B cell (primary cell): ENCODE results near the gene RALB. TPM values are rescaled to one million over a fixed set of nuclear protein-coding genes. Genes with fewer than 3 reads are reported as not detected.

Experiments
- ATAC-seq: fragments of 200-7000 bp; cut with Tn5 transposase; one replicate; pipeline ENCODE4 v1.10.0; 2021; ENCODE audit warnings: low read depth, mild to moderate bottlenecking, moderate number of reproducible peaks, moderate library complexity
- CTCF ChIA-PET: fragments of 350-600 bp; sonication (Branson Sonifier 250); formaldehyde crosslinking; loops from one replicate; lab custom pipeline; 2021; ENCODE audit warnings: antibody characterized with exemption, inconsistent platforms; lab: Charles Lee
- POLR2A ChIA-PET: fragments of 350-600 bp; sonication (Branson Sonifier 250); formaldehyde crosslinking; loops from one replicate; lab custom pipeline; 2021; ENCODE audit warnings: antibody characterized with exemption; lab: Charles Lee
- DNase-seq: peaks from one replicate; pipeline ENCODE4 v3.0.0; 2013
- H2AFZ ChIP-seq: 2 replicates; pipeline ENCODE4 v1.6.1; 2012; ENCODE audit warnings: mild to moderate bottlenecking, low read depth, low read length; ENCODE audit not compliant: insufficient read depth, poor library complexity, severe bottlenecking
- H3K27ac ChIP-seq, 2 donors: 1 replicate in 1 of 2; 2 replicates in 1 of 2; pipeline ENCODE4 v1.5.1; 2012 to 2013; ENCODE audit warnings: low read length in 2 of 2, mild to moderate bottlenecking in 2 of 2, moderate library complexity in 1 of 2
- H3K27me3 ChIP-seq, 4 experiments: fragments of 200-600 bp in 1 of 4; sonication (generic) in 1 of 4; replicated peaks in 1 of 4; 1 replicate in 2 of 4; 2 replicates in 2 of 4; pipeline versions ENCODE4 v1.6.1 to v1.7.0; 2013 to 2016; ENCODE audit warnings: low read length in 3 of 4, mild to moderate bottlenecking in 2 of 4, mixed read lengths in 1 of 4, moderate library complexity in 1 of 4; ENCODE audit not compliant: insufficient read depth in 4 of 4, control insufficient read depth in 3 of 4; ENCODE audit errors: control extremely low read depth in 1 of 4
- H3K36me3 ChIP-seq, 2 experiments: replicated peaks in 1 of 2; 1 replicate in 1 of 2; 2 replicates in 1 of 2; pipeline versions ENCODE4 v1.6.1 to v1.7.1; 2013; ENCODE audit warnings: low read length in 1 of 2; ENCODE audit not compliant: insufficient read depth in 2 of 2, control insufficient read depth in 1 of 2; ENCODE audit errors: control extremely low read depth in 1 of 2, extremely low read depth in 1 of 2
- H3K4me1 ChIP-seq, 2 donors: fragments of 200-600 bp in 1 of 2; sonication (generic) in 1 of 2; 1 replicate in 1 of 2; 2 replicates in 1 of 2; pipeline versions ENCODE4 v1.5.1 to v1.6.1; 2013 to 2017; ENCODE audit warnings: low read length in 2 of 2; ENCODE audit not compliant: control insufficient read depth in 2 of 2, insufficient read depth in 2 of 2
- H3K4me2 ChIP-seq: replicated peaks from 2 replicates; pipeline ENCODE3; 2012; ENCODE audit warnings: mild to moderate bottlenecking, low read depth, low read length; ENCODE audit not compliant: poor library complexity, severe bottlenecking
- H3K4me3 ChIP-seq, 5 experiments: fragments of 200-600 bp in 1 of 5; sonication (generic) in 1 of 5; 1 replicate in 3 of 5; 2 replicates in 2 of 5; pipeline versions ENCODE4 v1.5.1 to v1.7.0; 2011 to 2016; ENCODE audit warnings: low read length in 4 of 5, mild to moderate bottlenecking in 4 of 5, low read depth in 2 of 5, control low read depth in 1 of 5, moderate library complexity in 1 of 5; ENCODE audit not compliant: insufficient read depth in 1 of 5; ENCODE audit errors: control extremely low read depth in 1 of 5, extremely low read depth in 1 of 5
- H3K79me2 ChIP-seq: fragments of 200-600 bp; sonication (generic); one replicate; pipeline ENCODE4 v1.6.0; 2016; ENCODE audit warnings: low read length; ENCODE audit not compliant: control insufficient read depth, insufficient read depth
- H3K9ac ChIP-seq: fragments of 200-600 bp; sonication (generic); 2 replicates; pipeline ENCODE4 v1.6.1; 2017; ENCODE audit warnings: mild to moderate bottlenecking, low read length, moderate library complexity
- H3K9me3 ChIP-seq, 3 donors: one replicate each; pipeline versions ENCODE4 v1.6.1 to v1.7.1; 2013; ENCODE audit warnings: low read length in 2 of 3; ENCODE audit not compliant: control insufficient read depth in 2 of 3, insufficient read depth in 1 of 3; ENCODE audit errors: control extremely low read depth in 1 of 3
- H4K20me1 ChIP-seq: 2 replicates; pipeline ENCODE4 v1.6.0; 2012; ENCODE audit warnings: mild to moderate bottlenecking, low read length; ENCODE audit not compliant: insufficient read depth, control insufficient read depth, poor library complexity, severe bottlenecking
- H3K27ac Mint-ChIP-seq: one replicate; pipeline ENCODE4 v1.8.0; 2021; ENCODE audit warnings: mixed read lengths
- H3K27me3 Mint-ChIP-seq: one replicate; pipeline ENCODE4 v1.8.0; 2021; ENCODE audit warnings: mixed read lengths
- H3K4me1 Mint-ChIP-seq: one replicate; pipeline ENCODE4 v1.8.0; 2021; ENCODE audit warnings: mixed read lengths
- H3K4me3 Mint-ChIP-seq: one replicate; pipeline ENCODE4 v1.8.0; 2021; ENCODE audit warnings: mixed read lengths
- H3K9me3 Mint-ChIP-seq: one replicate; pipeline ENCODE4 v1.8.0; 2022; ENCODE audit warnings: mixed read lengths; ENCODE audit not compliant: insufficient read depth
- EZH2 ChIP-seq: IDR thresholded peaks from 2 replicates; pipeline ENCODE4 v1.6.1; 2012; ENCODE audit warnings: borderline replicate concordance, low read depth, mild to moderate bottlenecking, moderate library complexity, low read length; ENCODE audit not compliant: insufficient read depth, poor library complexity, severe bottlenecking
- WGBS: methylation state at CpG from one replicate; pipeline ENCODE4 v1.1.5; 2013; ENCODE audit warnings: missing lambda C conversion rate; ENCODE audit not compliant: insufficient coverage; 5-methylcytosine and 5-hydroxymethylcytosine counted together
- intact Hi-C: fragments of 100-400 bp; cut with micrococcal nuclease; formaldehyde crosslinking; loops from one replicate; pipeline ENCODE4 v1.10.0; 2022
- polyA plus RNA-seq: library from polyadenylated mRNA; depleted of rRNA; stranded (reverse); fragments of >200 nt; gene quantifications from 2 replicates; pipeline ENCODE4 v1.2.3, GENCODE V29; 2012
- total RNA-seq, 2 donors: library from RNA; stranded (reverse); fragments of 120-200 nt in 1 of 2; gene quantifications; 1 replicate in 1 of 2; 2 replicates in 1 of 2; pipeline versions ENCODE4 v1.2.3 to v1.2.4, GENCODE V29; 2013 to 2022
- TF ChIP-seq, protein P1 (sequence below): fragments of 200-600 bp; IDR thresholded peaks from one replicate; pipeline ENCODE4 v1.8.0; 2022; ENCODE audit warnings: antibody characterized with exemption, mild to moderate bottlenecking

Gene RALB
- total and polyA plus RNA-seq, 2 donors (not counting 1 experiment from before 2014, with no cell fraction given): 19.3 to 35.9 TPM

- POLR2A ChIA-PET: no interaction called here
- H3K79me2 ChIP-seq: peaks cover 26% of the 10 kb centered on the region
- Mint-ChIP-seq H3K4me1 (peaks cover 53% of the 10 kb centered on the region), H3K27ac (no peak overlapping the region), H3K4me3 (peak overlapping the region; percentile 50), H3K27me3 (no peaks in the 10 kb centered on the region), H3K9me3 (no peaks in the 10 kb centered on the region)
- ATAC-seq (no peak), DNase-seq (no peak)
- TF ChIP-seq, protein P1, sequence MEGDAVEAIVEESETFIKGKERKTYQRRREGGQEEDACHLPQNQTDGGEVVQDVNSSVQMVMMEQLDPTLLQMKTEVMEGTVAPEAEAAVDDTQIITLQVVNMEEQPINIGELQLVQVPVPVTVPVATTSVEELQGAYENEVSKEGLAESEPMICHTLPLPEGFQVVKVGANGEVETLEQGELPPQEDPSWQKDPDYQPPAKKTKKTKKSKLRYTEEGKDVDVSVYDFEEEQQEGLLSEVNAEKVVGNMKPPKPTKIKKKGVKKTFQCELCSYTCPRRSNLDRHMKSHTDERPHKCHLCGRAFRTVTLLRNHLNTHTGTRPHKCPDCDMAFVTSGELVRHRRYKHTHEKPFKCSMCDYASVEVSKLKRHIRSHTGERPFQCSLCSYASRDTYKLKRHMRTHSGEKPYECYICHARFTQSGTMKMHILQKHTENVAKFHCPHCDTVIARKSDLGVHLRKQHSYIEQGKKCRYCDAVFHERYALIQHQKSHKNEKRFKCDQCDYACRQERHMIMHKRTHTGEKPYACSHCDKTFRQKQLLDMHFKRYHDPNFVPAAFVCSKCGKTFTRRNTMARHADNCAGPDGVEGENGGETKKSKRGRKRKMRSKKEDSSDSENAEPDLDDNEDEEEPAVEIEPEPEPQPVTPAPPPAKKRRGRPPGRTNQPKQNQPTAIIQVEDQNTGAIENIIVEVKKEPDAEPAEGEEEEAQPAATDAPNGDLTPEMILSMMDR: no peak
- no peak for TF ChIP-seq EZH2
- H2AFZ ChIP-seq: no peak overlapping the region
- H4K20me1 ChIP-seq: peaks cover 8% of the 10 kb centered on the region
- H3K9ac ChIP-seq: no peak overlapping the region
- peaks cover 0 to 9% (median 2%) of the 10 kb centered on the region in 3 donors for H3K9me3 ChIP-seq
- no peak overlapping the region for H3K4me3 ChIP-seq
- no peak overlapping the region for H3K27ac ChIP-seq
- H3K27me3 ChIP-seq: no peaks in the 10 kb centered on the region
- H3K4me2 ChIP-seq: no peak overlapping the region
- H3K36me3 ChIP-seq: peaks cover 0 to 2% of the 10 kb centered on the region in 2 experiments
- intact Hi-C loops: no loop called here
- peaks cover 26 to 37% of the 10 kb centered on the region in 2 donors for H3K4me1 ChIP-seq
- 95% methylated on average over 7 of the region's 9 CpGs for WGBS
- CTCF ChIA-PET: interaction anchor here (1.0 kb wide), 1 partner anchor 51 kb away, joined by 3 read pairs; no protein-coding TSS in a partner anchor
These were observed 27.0 kb upstream of the RALB start for GRCh38 chr2:120225549-120226065.

DNA sequence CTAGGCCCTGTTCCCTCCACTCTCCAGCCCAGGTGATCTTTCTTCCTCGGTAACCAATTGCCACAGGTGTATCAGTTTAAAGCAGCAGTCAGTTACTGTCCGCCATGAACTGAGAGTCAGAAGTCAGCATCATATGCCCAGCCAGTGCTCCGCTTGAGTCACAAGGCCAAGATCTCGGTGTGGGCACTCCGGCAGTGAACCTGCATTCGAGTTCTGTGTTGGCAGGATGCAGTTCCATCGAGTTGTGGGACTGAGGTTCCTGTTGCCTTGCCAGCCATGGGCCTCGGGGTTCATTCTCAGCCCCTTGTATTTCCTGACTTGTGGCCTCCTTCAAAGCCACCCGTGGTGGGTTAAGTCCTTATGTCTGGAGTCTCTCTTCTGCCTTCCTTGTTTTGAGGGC lies 26.3 kb upstream of the RALB start:
- Histone ChIP-seq H3K4me1 (peaks cover 31 to 39% of the 10 kb centered on the region in 2 donors), H2AFZ (no peak overlapping the region), H3K27me3 (no peaks in the 10 kb centered on the region), H3K9me3 (peaks cover 0 to 9% (median 2%) of the 10 kb centered on the region in 3 donors), H3K36me3 (no peaks in the 10 kb centered on the region), H3K79me2 (peaks cover 33% of the 10 kb centered on the region), H3K4me2 (no peak overlapping the region), H3K9ac (no peak overlapping the region), H4K20me1 (peaks cover 8% of the 10 kb centered on the region), H3K4me3 (no peak overlapping the region), H3K27ac (no peak overlapping the region)
- Mint-ChIP-seq H3K4me3 (no peak overlapping the region), H3K4me1 (peaks cover 53% of the 10 kb centered on the region), H3K9me3 (no peaks in the 10 kb centered on the region), H3K27me3 (no peaks in the 10 kb centered on the region), H3K27ac (peak overlapping the region; percentile 12)
- POLR2A ChIA-PET: no interaction called here
- no peak for TF ChIP-seq EZH2
- TF ChIP-seq, protein P1: no peak
- WGBS: 60% methylated on average over 8 of the region's 9 CpGs
- CTCF ChIA-PET: no interaction called here
- ATAC-seq: no peak
- no peak for DNase-seq
- intact Hi-C loops: no loop called here
